HepG2 (cell line): ENCODE results near the gene KHK. TPM values are rescaled to one million over a fixed set of nuclear protein-coding genes. Genes with fewer than 3 reads are reported as not detected.
A peak's percentile ranks its signal among the peaks of the same experiment; 100 is the strongest.

Source experiments
- ATF2 ChIP-seq: sonication (generic); formaldehyde crosslinking; IDR thresholded peaks from 2 replicates; pipeline ENCODE4 v1.4.0; 2020; ENCODE audit warnings: missing genetic modification reagents
- ATRX ChIP-seq: sonication (generic); formaldehyde crosslinking; IDR thresholded peaks from 2 replicates; pipeline ENCODE4 v1.4.0; 2020; ENCODE audit warnings: missing genetic modification reagents, borderline replicate concordance
- CEBPB ChIP-seq: IDR thresholded peaks from 2 replicates; pipeline ENCODE4 v1.6.1; 2011; ENCODE audit warnings: low read depth, low read length, improper control_type of control experiment, borderline replicate concordance
- DMAP1 ChIP-seq: IDR thresholded peaks from 2 replicates; pipeline ENCODE4 v1.6.1; 2016
- ELF1 ChIP-seq: sonication (generic); formaldehyde crosslinking; IDR thresholded peaks from 2 replicates; pipeline ENCODE4 v1.4.0; 2020; ENCODE audit warnings: missing genetic modification reagents
- ELF4 ChIP-seq: sonication (generic); formaldehyde crosslinking; IDR thresholded peaks from 2 replicates; pipeline ENCODE4 v1.5.0; 2020; ENCODE audit warnings: missing genetic modification reagents, mild to moderate bottlenecking, moderate library complexity, borderline replicate concordance
- ETS1 ChIP-seq: sonication (generic); formaldehyde crosslinking; IDR thresholded peaks from 2 replicates; pipeline ENCODE4 v1.4.0; 2020; ENCODE audit warnings: missing genetic modification reagents
- HNF4A ChIP-seq: sonication (generic); formaldehyde crosslinking; IDR thresholded peaks from 2 replicates; pipeline ENCODE4 v1.4.0; 2020; ENCODE audit warnings: missing genetic modification reagents
- HOXA3 ChIP-seq: sonication (generic); formaldehyde crosslinking; IDR thresholded peaks from 2 replicates; pipeline ENCODE4 v1.5.0; 2020; ENCODE audit warnings: missing genetic modification reagents
- MED1 ChIP-seq: sonication (generic); formaldehyde crosslinking; IDR thresholded peaks from 2 replicates; pipeline ENCODE4 v1.4.0; 2020; ENCODE audit warnings: missing genetic modification reagents
- MLX ChIP-seq: IDR thresholded peaks from 2 replicates; pipeline ENCODE4 v1.6.1; 2016
- ONECUT2 ChIP-seq: sonication (generic); formaldehyde crosslinking; IDR thresholded peaks from 2 replicates; pipeline ENCODE4 v1.4.0; 2020; ENCODE audit warnings: missing genetic modification reagents
- SNAI1 ChIP-seq: sonication (generic); formaldehyde crosslinking; IDR thresholded peaks from 2 replicates; pipeline ENCODE4 v1.5.0; 2020; ENCODE audit warnings: mild to moderate bottlenecking, missing genetic modification reagents, borderline replicate concordance
- THAP11 ChIP-seq: IDR thresholded peaks from 2 replicates; pipeline ENCODE4 v1.6.1; 2016; ENCODE audit warnings: missing biosample characterization, missing genetic modification reagents
- ZBTB2 ChIP-seq: sonication (generic); formaldehyde crosslinking; IDR thresholded peaks from 2 replicates; pipeline ENCODE4 v1.8.0; 2022; ENCODE audit warnings: low read depth, missing genetic modification reagents
- ZBTB46 ChIP-seq: sonication (generic); formaldehyde crosslinking; IDR thresholded peaks from 2 replicates; pipeline ENCODE4 v1.4.0; 2020; ENCODE audit warnings: mild to moderate bottlenecking, missing genetic modification reagents, borderline replicate concordance
- ZNF232 ChIP-seq: sonication (generic); formaldehyde crosslinking; IDR thresholded peaks from 2 replicates; pipeline ENCODE4 v1.4.0; 2020; ENCODE audit warnings: missing genetic modification reagents, borderline replicate concordance
- ZNF574 ChIP-seq: sonication (generic); formaldehyde crosslinking; IDR thresholded peaks from 2 replicates; pipeline ENCODE4 v1.4.0; 2020; ENCODE audit warnings: missing genetic modification reagents
- ZNF607 ChIP-seq: sonication (generic); formaldehyde crosslinking; IDR thresholded peaks from 2 replicates; pipeline ENCODE4 v1.5.1; 2020; ENCODE audit warnings: missing genetic modification reagents, mild to moderate bottlenecking, borderline replicate concordance
- ZNF644 ChIP-seq: IDR thresholded peaks from 2 replicates; pipeline ENCODE4 v1.6.1; 2016; ENCODE audit warnings: low read depth
- polyA plus RNA-seq, 8 experiments: library from polyadenylated mRNA; depleted of rRNA in 3 of 8; stranded (reverse) in 7 of 8; unstranded in 1 of 8; fragments of >200 nt; fragmentation: Illumina TruSeq in 4 of 8; extraction: Trizol in 4 of 8; gene quantifications; 2 replicates each; pipeline versions ENCODE4 v1.2.1 to v1.2.3, GENCODE V29; 2011 to 2016; ENCODE audit warnings: low read depth in 4 of 8, missing spikeins in 1 of 8, mixed read lengths in 1 of 8; ENCODE audit not compliant: insufficient read depth in 1 of 8
- total RNA-seq, 5 experiments: library from RNA; depleted of rRNA; stranded (reverse); fragments of >200 nt; fragmentation: Illumina TruSeq; extraction: Trizol; gene quantifications; 2 replicates each; pipeline ENCODE4 v1.2.3, GENCODE V29; 2016; ENCODE audit warnings: low read depth in 1 of 5

The KHK gene
- total and polyA plus RNA-seq, 2 of the 13 experiments (the other 11 are each of a cell fraction or from before 2014, with no cell fraction given) = 40.9 to 99.2 TPM

- TF ChIP-seq ATRX (CRISPR knock-in tag) (no peak), ONECUT2 (CRISPR knock-in tag) (no peak), DMAP1 (CRISPR knock-in tag) (0 out of 2 replicates have a peak, but pooled peaks have one; percentile 29), ZBTB46 (CRISPR knock-in tag) (no peak), MLX (no peak), ZNF574 (peak; percentile 68), HNF4A (CRISPR knock-in tag) (peak; percentile 18; the same call in 1 of the 2 replicates), SNAI1 (CRISPR knock-in tag) (no peak), ETS1 (CRISPR knock-in tag) (no peak), MED1 (CRISPR knock-in tag) (peak; percentile 37; the same call in 1 of the 2 replicates), THAP11 (CRISPR knock-in tag) (peak; percentile 73), ZNF644 (CRISPR knock-in tag) (no peak), CEBPB (peak; percentile 87; the same call in 1 of the 2 replicates), ELF1 (CRISPR knock-in tag) (no peak), HOXA3 (CRISPR knock-in tag) (peak; percentile 23; the same call in 1 of the 2 replicates), ATF2 (CRISPR knock-in tag) (0 out of 2 replicates have a peak, but pooled peaks have one; percentile 47), ZBTB2 (CRISPR knock-in tag) (no peak), ELF4 (CRISPR knock-in tag) (no peak), ZNF232 (no peak), ZNF607 (no peak)
These were observed 2.9 kb upstream of the KHK start (continued) for GRCh38 chr2:27083410-27084296.
